Fibroblast of skin of left quadriceps (primary cell): ENCODE data around the gene RET.

Experiments
- DNase-seq, 2 experiments: peaks; one replicate each; pipeline ENCODE4 v3.0.0-alpha.2; 2013; ENCODE audit warnings: low read depth in 2 of 2

RET gene

GRCh38 chr10:43044961-43045621 lies 31.8 kb upstream of the RET start:
- no peak for DNase-seq

- no peak for DNase-seq
Observed at GRCh38 chr10:43045631-43046287, 31.1 kb upstream of the RET start.

GRCh38 chr10:43046288-43046991 lies 30.4 kb upstream of the RET start:
- DNase-seq = no peak

GRCh38 chr10:43047288-43047970 lies 29.4 kb upstream of the RET start:
- no peak for DNase-seq

- DNase-seq = no peak
Observed at GRCh38 chr10:43048301-43049051, 28.4 kb upstream of the RET start.

- DNase-seq = no peak
Observed at GRCh38 chr10:43049081-43049551, 27.8 kb upstream of the RET start.

- DNase-seq = no peak
Observed at GRCh38 chr10:43050011-43050410, 26.9 kb upstream of the RET start.

GRCh38 chr10:43053825-43054224 lies 23.0 kb upstream of the RET start:
- no peak for DNase-seq

- DNase-seq = no peak
Observed at GRCh38 chr10:43054593-43054992, 22.3 kb upstream of the RET start.

- no peak for DNase-seq
Observed at GRCh38 chr10:43055217-43055616, 21.7 kb upstream of the RET start.

GRCh38 chr10:43055991-43056567 lies 20.8 kb upstream of the RET start:
- no peak for DNase-seq

- no peak for DNase-seq
Observed at GRCh38 chr10:43056568-43057011, 20.3 kb upstream of the RET start.

GRCh38 chr10:43057231-43057711 lies 19.6 kb upstream of the RET start:
- no peak for DNase-seq

- DNase-seq = no peak
Observed at GRCh38 chr10:43057831-43058340, 19.0 kb upstream of the RET start.

- no peak for DNase-seq
Observed at GRCh38 chr10:43058716-43059335, 18.0 kb upstream of the RET start.

GRCh38 chr10:43059336-43059720 lies 17.5 kb upstream of the RET start:
- no peak for DNase-seq

GRCh38 chr10:43059828-43060227 lies 17.0 kb upstream of the RET start:
- DNase-seq = no peak

GRCh38 chr10:43060291-43060690 lies 16.6 kb upstream of the RET start:
- no peak for DNase-seq

- DNase-seq = no peak
Observed at GRCh38 chr10:43061331-43061730, 15.5 kb upstream of the RET start.

- DNase-seq = no peak
Observed at GRCh38 chr10:43061760-43062159, 15.1 kb upstream of the RET start.
